Loucy (cell line): ENCODE data around the gene PGBD5.

Experiments
- EZH2phosphoT487 ChIP-seq: fragments of 200-600 bp; IDR thresholded peaks from 2 replicates; pipeline ENCODE4 v1.6.1; 2018; ENCODE audit warnings: antibody characterized with exemption, mild to moderate bottlenecking, moderate library complexity, borderline replicate concordance
- TF ChIP-seq, protein P1 (sequence below): fragments of 200-600 bp; sonication (generic); conservative IDR thresholded peaks from 2 replicates; pipeline ENCODE4 v1.5.1; 2014; ENCODE audit warnings: mild to moderate bottlenecking, antibody characterized with exemption, low read length

DNA sequence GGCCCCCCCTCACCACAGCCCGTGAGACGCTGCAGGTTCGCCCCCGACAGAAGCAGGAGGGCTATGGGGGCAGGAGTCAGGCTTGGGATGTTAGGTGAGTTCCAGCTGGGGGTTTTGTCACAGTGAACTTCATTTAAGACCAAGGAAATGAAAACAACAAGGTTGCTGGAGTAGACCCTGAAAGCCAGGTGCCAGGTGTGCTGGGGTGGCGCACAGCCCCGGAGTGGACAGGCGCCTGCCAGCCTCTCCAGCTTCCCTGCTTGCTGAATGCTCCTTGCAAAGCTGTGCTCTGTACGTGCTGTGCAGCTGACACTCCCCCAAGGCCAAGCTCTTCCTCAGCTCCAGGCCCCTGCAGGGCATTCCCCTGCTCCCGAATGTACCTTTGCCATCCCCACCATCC, 102.4 kb downstream of the PGBD5 start:
- TF ChIP-seq, protein P1, sequence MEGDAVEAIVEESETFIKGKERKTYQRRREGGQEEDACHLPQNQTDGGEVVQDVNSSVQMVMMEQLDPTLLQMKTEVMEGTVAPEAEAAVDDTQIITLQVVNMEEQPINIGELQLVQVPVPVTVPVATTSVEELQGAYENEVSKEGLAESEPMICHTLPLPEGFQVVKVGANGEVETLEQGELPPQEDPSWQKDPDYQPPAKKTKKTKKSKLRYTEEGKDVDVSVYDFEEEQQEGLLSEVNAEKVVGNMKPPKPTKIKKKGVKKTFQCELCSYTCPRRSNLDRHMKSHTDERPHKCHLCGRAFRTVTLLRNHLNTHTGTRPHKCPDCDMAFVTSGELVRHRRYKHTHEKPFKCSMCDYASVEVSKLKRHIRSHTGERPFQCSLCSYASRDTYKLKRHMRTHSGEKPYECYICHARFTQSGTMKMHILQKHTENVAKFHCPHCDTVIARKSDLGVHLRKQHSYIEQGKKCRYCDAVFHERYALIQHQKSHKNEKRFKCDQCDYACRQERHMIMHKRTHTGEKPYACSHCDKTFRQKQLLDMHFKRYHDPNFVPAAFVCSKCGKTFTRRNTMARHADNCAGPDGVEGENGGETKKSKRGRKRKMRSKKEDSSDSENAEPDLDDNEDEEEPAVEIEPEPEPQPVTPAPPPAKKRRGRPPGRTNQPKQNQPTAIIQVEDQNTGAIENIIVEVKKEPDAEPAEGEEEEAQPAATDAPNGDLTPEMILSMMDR: no peak
- no peak for TF ChIP-seq EZH2phosphoT487
